Activated CD8-positive, alpha-beta T cell treated with anti-CD3 and anti-CD28 coated beads for 36 hours (primary cell): ENCODE results near the gene PALM2AKAP2. TPM values are rescaled to one million over a fixed set of nuclear protein-coding genes. Genes with fewer than 3 reads are reported as not detected.

Experiments used
- ATAC-seq: fragments of 200-7000 bp; cut with Tn5 transposase; one replicate; pipeline ENCODE4 v1.10.0; 2021; ENCODE audit warnings: mild to moderate bottlenecking, moderate library complexity
- CTCF ChIA-PET: fragments of 350-600 bp; sonication (Branson Sonifier 250); formaldehyde crosslinking; loops from one replicate; lab custom pipeline; 2021; ENCODE audit warnings: antibody characterized with exemption; lab: Charles Lee
- POLR2A ChIA-PET: fragments of 350-600 bp; sonication (Branson Sonifier 250); formaldehyde crosslinking; loops from one replicate; lab custom pipeline; 2021; ENCODE audit warnings: antibody characterized with exemption; lab: Charles Lee
- DNase-seq: peaks from one replicate; pipeline ENCODE4 v3.0.0-alpha.2; 2020
- H3K27ac Mint-ChIP-seq: one replicate; pipeline ENCODE4 v1.8.0; 2021; ENCODE audit warnings: mild to moderate bottlenecking, mixed read lengths
- H3K27me3 Mint-ChIP-seq: one replicate; pipeline ENCODE4 v1.8.0; 2021; ENCODE audit warnings: mixed read lengths
- H3K36me3 Mint-ChIP-seq: one replicate; pipeline ENCODE4 v1.8.0; 2021; ENCODE audit warnings: low read depth, mixed read lengths
- H3K4me1 Mint-ChIP-seq: one replicate; pipeline ENCODE4 v1.8.0; 2021; ENCODE audit warnings: low read depth, mixed read lengths
- H3K4me3 Mint-ChIP-seq: one replicate; pipeline ENCODE4 v1.8.0; 2021; ENCODE audit warnings: mild to moderate bottlenecking, moderate library complexity, mixed read lengths
- H3K9me3 Mint-ChIP-seq: one replicate; pipeline ENCODE4 v1.8.0; 2021; ENCODE audit warnings: mixed read lengths
- CTCF ChIP-seq: fragments of 200-600 bp; IDR thresholded peaks from one replicate; pipeline ENCODE4 v1.8.0; 2022; ENCODE audit warnings: antibody characterized with exemption, mild to moderate bottlenecking
- intact Hi-C: fragments of 100-400 bp; cut with micrococcal nuclease; formaldehyde crosslinking; loops from one replicate; pipeline ENCODE4 v1.10.0; 2022
- total RNA-seq, 2 experiments: library from RNA; stranded (reverse); gene quantifications; one replicate each; pipeline ENCODE4 v1.2.3, GENCODE V29; 2021

The PALM2AKAP2 gene
- total RNA-seq, 2 experiments from 2014 or later, result not detected

DNA sequence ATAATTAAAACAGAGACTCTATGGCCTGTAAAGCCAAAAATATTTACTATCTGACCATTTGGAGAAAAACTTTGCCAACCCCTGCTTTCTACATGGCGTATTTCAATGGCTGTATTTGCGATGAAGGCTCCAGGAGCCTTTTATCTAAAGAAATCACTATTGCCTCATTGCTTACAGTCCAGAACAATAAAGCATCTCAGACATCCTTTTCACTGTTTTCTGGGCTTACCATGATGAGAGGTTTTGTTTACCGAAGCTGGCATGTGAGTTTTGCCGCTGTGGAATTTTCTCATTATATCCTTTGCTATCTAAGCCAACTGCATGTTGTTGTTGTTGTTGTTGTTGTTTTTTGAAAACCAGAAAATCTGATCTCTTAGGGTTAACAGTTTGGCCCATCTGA lies 13.9 kb downstream of the PALM2AKAP2 start:
- no peak for TF ChIP-seq CTCF
- DNase-seq, result no peak
- H3K27ac Mint-ChIP-seq, result no peak overlapping the region
- H3K36me3 Mint-ChIP-seq, result no peaks in the 10 kb centered on the region
- no peaks in the 10 kb centered on the region for H3K9me3 Mint-ChIP-seq
- intact Hi-C loops, result no loop called here
- H3K4me1 Mint-ChIP-seq, result no peaks in the 10 kb centered on the region
- no peaks in the 10 kb centered on the region for H3K27me3 Mint-ChIP-seq
- ATAC-seq, result no peak
- ChIA-PET CTCF (no interaction called here), POLR2A (no interaction called here)
- H3K4me3 Mint-ChIP-seq, result no peak overlapping the region

GRCh38 chr9:109794361-109795012 lies 14.5 kb downstream of the PALM2AKAP2 start:
- no peaks in the 10 kb centered on the region for H3K36me3 Mint-ChIP-seq
- ATAC-seq, result no peak
- POLR2A ChIA-PET, result no interaction called here
- no peak overlapping the region for H3K4me3 Mint-ChIP-seq
- intact Hi-C loops, result no loop called here
- H3K4me1 Mint-ChIP-seq, result no peaks in the 10 kb centered on the region
- H3K27ac Mint-ChIP-seq, result no peak overlapping the region
- no peaks in the 10 kb centered on the region for H3K9me3 Mint-ChIP-seq
- H3K27me3 Mint-ChIP-seq, result no peaks in the 10 kb centered on the region
- no peak for DNase-seq
- TF ChIP-seq CTCF, result no peak
- CTCF ChIA-PET, result no interaction called here

- DNase-seq, result no peak
- TF ChIP-seq CTCF, result no peak
- no peaks in the 10 kb centered on the region for H3K27me3 Mint-ChIP-seq
- no peak overlapping the region for H3K27ac Mint-ChIP-seq
- ChIA-PET POLR2A (no interaction called here), CTCF (no interaction called here)
- H3K4me3 Mint-ChIP-seq, result no peak overlapping the region
- intact Hi-C loops, result no loop called here
- H3K9me3 Mint-ChIP-seq, result no peaks in the 10 kb centered on the region
- no peaks in the 10 kb centered on the region for H3K36me3 Mint-ChIP-seq
- no peak for ATAC-seq
- no peaks in the 10 kb centered on the region for H3K4me1 Mint-ChIP-seq
Observed at GRCh38 chr9:109795613-109796012, 15.6 kb downstream of the PALM2AKAP2 start.

DNA sequence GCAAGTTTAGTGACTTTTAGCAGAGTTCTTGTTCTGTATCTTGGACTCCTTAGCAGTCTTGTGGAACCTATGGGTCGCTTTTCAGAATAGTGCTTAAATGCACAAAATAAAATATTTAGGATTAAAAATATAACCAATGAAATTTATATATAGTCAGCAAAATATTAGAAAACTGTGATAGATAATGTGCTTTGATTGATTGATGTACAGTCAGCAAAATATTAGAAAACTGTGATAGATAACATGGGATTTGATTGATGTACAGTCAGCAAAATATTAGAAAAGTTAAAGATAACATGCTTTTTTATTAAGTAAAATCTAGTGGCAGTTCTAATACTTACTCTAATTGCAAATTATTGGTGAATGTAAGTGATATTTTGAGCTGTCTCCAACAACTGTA lies 16.1 kb downstream of the PALM2AKAP2 start:
- Mint-ChIP-seq H3K27ac (no peak overlapping the region), H3K36me3 (no peaks in the 10 kb centered on the region), H3K9me3 (no peaks in the 10 kb centered on the region), H3K27me3 (no peaks in the 10 kb centered on the region), H3K4me1 (no peaks in the 10 kb centered on the region), H3K4me3 (no peak overlapping the region)
- no peak for TF ChIP-seq CTCF
- DNase-seq (no peak), ATAC-seq (no peak)
- ChIA-PET POLR2A (no interaction called here), CTCF (interaction anchor here (1.5 kb wide), 1 partner anchor 22 kb away, joined by 5 read pairs; no protein-coding TSS in a partner anchor)
- intact Hi-C loops, result no loop called here

GRCh38 chr9:109797006-109797405 lies 17.0 kb downstream of the PALM2AKAP2 start:
- CTCF ChIA-PET, result interaction anchor here (1.5 kb wide), 1 partner anchor 21 kb away, joined by 5 read pairs; no protein-coding TSS in a partner anchor
- ATAC-seq (no peak), DNase-seq (no peak)
- no peaks in the 10 kb centered on the region for H3K4me1 Mint-ChIP-seq
- H3K4me3 Mint-ChIP-seq, result no peak overlapping the region
- TF ChIP-seq CTCF, result no peak
- H3K27ac Mint-ChIP-seq, result no peak overlapping the region
- H3K9me3 Mint-ChIP-seq, result no peaks in the 10 kb centered on the region
- POLR2A ChIA-PET, result no interaction called here
- no peaks in the 10 kb centered on the region for H3K36me3 Mint-ChIP-seq
- peaks cover 2% of the 10 kb centered on the region for H3K27me3 Mint-ChIP-seq
- intact Hi-C loops, result no loop called here
